Measurements from ENCODE around the gene AUTS2.

AUTS2 gene

DNA sequence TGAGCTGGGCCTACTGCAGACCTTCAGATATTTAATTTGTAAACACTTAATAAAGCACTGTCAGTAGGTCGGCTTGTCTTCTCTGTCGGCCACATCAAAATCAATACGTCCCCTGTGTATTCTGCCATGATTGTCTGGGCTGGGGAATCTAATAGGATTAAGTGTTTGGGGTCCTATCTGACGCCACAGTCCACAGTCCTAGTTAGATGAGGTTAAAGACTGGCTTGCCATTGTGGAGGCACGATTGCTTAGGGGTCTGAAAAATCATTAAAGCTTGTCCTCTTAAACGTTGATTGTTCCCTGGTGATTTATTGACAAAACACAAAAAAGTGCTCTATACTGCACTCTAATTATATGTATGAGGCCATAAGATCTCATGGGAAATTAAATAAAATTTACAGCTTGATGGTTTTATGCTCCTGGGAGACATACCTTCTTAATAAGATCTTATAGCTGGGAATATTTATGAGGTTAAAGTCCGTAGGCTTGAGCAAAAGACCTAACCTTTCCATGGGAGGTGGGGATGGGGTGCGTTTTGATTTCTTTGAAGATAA is 883.4 kb downstream of the AUTS2 start:
- no peak for TF ChIP-seq CTCF (IDR thresholded peaks at IDR 0.05; ENCODE audit: unreplicated experiment in 3 of 3)
- Mint-ChIP-seq H3K4me3 (no peak overlapping the region), H3K4me1 (peaks cover 6% of the 10 kb centered on the region), H3K27me3 (ENCODE audit: low read depth) (peaks cover 14% of the 10 kb centered on the region), H3K36me3 (ENCODE audit: low read depth) (peaks cover 10% of the 10 kb centered on the region), H3K27ac (peak overlapping the region in 1 of 3 experiments; percentile 87), H3K9me3 (peaks cover 14% of the 10 kb centered on the region)

DNA sequence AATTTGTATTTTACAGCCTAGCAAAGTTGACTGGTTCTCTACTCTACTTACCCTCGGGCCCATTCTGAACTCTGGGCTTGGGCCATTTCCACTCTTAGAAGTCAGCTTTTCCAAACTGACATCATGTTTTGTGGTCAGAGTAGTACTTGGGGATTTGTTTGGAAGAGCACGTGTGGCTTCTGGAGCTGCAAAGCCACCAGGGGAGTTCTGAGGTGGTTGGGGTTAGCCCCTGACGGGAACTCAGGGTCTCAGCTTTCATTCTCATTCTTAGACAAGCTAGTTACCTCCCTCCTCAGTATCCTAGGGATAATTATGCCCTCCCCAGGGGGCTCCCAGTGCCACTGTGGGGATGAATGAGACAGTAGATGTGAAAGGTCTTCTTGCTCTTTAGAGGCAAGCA is 886.0 kb downstream of the AUTS2 start:
- Mint-ChIP-seq H3K36me3 (ENCODE audit: low read depth) (peaks cover 13% of the 10 kb centered on the region), H3K27ac (no peak overlapping the region), H3K27me3 (ENCODE audit: low read depth) (peaks cover 17% of the 10 kb centered on the region), H3K4me3 (no peak overlapping the region), H3K4me1 (peaks cover 9% of the 10 kb centered on the region), H3K9me3 (peaks cover 16% of the 10 kb centered on the region)
- no peak for TF ChIP-seq CTCF (IDR thresholded peaks at IDR 0.05; ENCODE audit: unreplicated experiment in 3 of 3)

- peaks cover 13% of the 10 kb centered on the region for H3K36me3 Mint-ChIP-seq (ENCODE audit: low read depth)
- H3K9me3 Mint-ChIP-seq: peaks cover 16% of the 10 kb centered on the region
- H3K4me1 Mint-ChIP-seq: peaks cover 14% of the 10 kb centered on the region
- H3K4me3 Mint-ChIP-seq: no peak overlapping the region
- H3K27ac Mint-ChIP-seq: no peak overlapping the region
- no peak for TF ChIP-seq CTCF (IDR thresholded peaks at IDR 0.05; ENCODE audit: unreplicated experiment in 3 of 3)
- peaks cover 7% of the 10 kb centered on the region for H3K27me3 Mint-ChIP-seq (ENCODE audit: low read depth)
These were observed 888.7 kb downstream of the AUTS2 start for GRCh38 chr7:70486977-70487376.

GRCh38 chr7:70487428-70487827 is 889.2 kb downstream of the AUTS2 start:
- TF ChIP-seq CTCF (IDR thresholded peaks at IDR 0.05; ENCODE audit: unreplicated experiment in 3 of 3): no peak
- Mint-ChIP-seq H3K27me3 (ENCODE audit: low read depth) (peaks cover 3% of the 10 kb centered on the region), H3K4me1 (peaks cover 16% of the 10 kb centered on the region), H3K4me3 (no peak overlapping the region), H3K9me3 (peaks cover 16% of the 10 kb centered on the region), H3K36me3 (ENCODE audit: low read depth) (peaks cover 13% of the 10 kb centered on the region), H3K27ac (no peak overlapping the region)

DNA sequence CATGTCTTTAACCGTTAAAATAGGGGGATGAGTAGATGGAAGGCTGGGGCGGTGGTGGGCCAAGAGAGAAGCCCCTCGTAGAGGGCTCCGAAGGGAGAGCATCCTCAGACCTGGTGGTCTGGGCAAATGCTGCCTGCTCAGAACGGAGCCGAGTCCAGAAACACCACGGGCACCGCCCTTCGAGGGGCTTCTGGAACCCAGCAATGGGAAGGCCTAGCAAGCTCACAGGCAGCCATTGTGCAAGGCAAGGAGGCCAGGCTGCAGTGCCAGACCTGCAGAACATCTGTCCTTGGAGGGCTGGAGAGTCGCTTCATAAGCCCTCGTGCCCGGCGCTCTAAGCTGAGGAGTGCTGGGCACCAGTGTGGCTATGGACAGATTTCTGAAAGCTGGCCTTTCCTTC is 889.6 kb downstream of the AUTS2 start:
- no peak for TF ChIP-seq CTCF (IDR thresholded peaks at IDR 0.05; ENCODE audit: unreplicated experiment in 3 of 3)
- H3K4me3 Mint-ChIP-seq: no peak overlapping the region
- no peak overlapping the region for H3K27ac Mint-ChIP-seq
- H3K27me3 Mint-ChIP-seq (ENCODE audit: low read depth): peaks cover 3% of the 10 kb centered on the region
- H3K9me3 Mint-ChIP-seq: peaks cover 16% of the 10 kb centered on the region
- peaks cover 13% of the 10 kb centered on the region for H3K36me3 Mint-ChIP-seq (ENCODE audit: low read depth)
- H3K4me1 Mint-ChIP-seq: peaks cover 21% of the 10 kb centered on the region

DNA sequence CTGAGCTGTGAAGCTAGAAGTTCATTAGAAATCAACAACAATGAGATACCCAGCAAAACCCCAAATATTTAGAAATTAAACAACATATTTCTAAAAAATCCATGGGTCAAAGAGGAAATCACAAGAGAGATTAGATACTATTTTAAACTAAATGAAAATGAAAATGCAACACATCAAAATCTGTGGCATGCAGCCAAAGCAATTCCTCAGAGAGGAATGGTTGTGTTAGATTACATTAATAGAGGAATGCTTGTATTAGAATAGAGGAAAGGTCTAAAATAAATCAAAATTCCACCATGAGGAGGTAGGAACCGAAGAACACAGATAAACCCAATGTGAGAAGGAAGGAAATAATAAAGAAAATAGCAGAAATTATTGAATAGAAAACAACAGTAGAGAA is 891.5 kb downstream of the AUTS2 start:
- H3K36me3 Mint-ChIP-seq (ENCODE audit: low read depth): peaks cover 8% of the 10 kb centered on the region
- H3K4me3 Mint-ChIP-seq: no peak overlapping the region
- no peak for TF ChIP-seq CTCF (IDR thresholded peaks at IDR 0.05; ENCODE audit: unreplicated experiment in 3 of 3)
- H3K27ac Mint-ChIP-seq: no peak overlapping the region
- H3K4me1 Mint-ChIP-seq: peaks cover 26% of the 10 kb centered on the region
- H3K9me3 Mint-ChIP-seq: peaks cover 8% of the 10 kb centered on the region
- H3K27me3 Mint-ChIP-seq (ENCODE audit: low read depth): peaks cover 3% of the 10 kb centered on the region
